ENCODE measurements around the gene AFG1L.

DNA sequence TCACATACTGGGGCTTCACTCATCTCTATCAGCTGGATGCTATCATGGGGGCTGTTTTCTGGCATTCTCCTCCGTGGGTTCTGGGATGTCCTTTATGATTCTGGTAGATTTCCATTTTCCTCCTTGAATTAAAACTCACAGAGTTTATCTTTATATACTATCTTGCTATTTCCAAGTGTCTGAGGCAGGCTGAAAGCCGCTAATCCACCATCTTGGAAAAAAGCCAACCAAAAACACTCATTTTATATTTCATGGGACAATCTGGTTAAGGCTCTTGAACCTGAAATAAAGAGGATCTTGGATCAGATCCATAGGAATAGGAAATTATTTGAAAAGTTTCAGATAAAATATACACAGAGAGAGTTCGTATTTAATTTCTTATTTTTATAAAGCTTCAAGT, 86.0 kb downstream of the AFG1L start:
- no peak for TF ChIP-seq CTCF (IDR thresholded peaks at IDR 0.05)
- TF ChIP-seq FOXM1 (IDR thresholded peaks at IDR 0.05; ENCODE audit: low read depth), result no peak
- TF ChIP-seq EZH2phosphoT487 (IDR thresholded peaks at IDR 0.05; ENCODE audit: borderline replicate concordance, low read depth), result no peak
- TF ChIP-seq TEAD4 (IDR thresholded peaks at IDR 0.05; ENCODE audit: borderline replicate concordance, insufficient read depth), result no peak

All from SK-N-SH (cell line).